Measurements from ENCODE around the gene NCKAP5. TPM values are rescaled to one million over a fixed set of nuclear protein-coding genes. Genes with fewer than 3 reads are reported as not detected.

NCKAP5 gene
- total RNA-seq, 1 donor from 2014 or later = 2.7 TPM

DNA sequence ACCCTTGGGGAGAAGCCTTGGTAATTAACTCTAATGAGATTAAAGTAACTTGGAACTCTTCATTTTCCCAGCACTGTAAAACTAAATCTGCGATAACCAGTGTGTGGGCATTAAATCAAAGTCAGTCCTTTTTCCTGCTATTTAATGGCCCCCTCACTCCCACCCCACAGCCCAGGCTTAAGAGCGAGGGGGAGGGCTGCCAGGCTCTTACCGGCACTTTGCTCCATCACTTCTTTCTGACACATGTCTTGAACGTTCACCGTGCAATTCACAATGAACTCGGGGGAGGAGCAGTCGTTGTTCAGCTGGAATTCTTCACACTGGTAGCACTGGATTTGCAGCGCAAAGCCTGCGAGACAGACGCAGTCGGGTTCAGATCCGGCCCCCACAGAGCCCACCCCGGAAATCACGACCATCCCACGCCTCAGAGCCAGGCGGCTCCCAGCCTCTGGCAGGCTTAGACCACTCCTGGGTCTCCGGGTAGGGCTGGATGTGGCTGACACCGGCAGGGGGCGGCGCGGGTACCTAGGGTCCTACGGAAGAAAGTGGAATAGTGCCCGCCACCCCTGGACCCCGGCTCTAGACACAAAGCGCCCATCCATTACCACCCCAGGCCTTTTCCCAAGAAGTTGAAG, 900.0 kb downstream of the NCKAP5 start:
- Histone ChIP-seq H3K4me3 (ENCODE audit: insufficient read depth, low read depth, low read length) (peak overlapping the region; percentile 70), H3K9ac (ENCODE audit: low read length) (peak overlapping the region; percentile 74), H2AFZ (ENCODE audit: low read depth, low read length) (peak overlapping the region; percentile 51), H3K79me2 (ENCODE audit: insufficient read depth, low read length) (peaks cover 56% of the 10 kb centered on the region), H3K9me3 (ENCODE audit: insufficient read depth, low read depth, low read length) (no peaks in the 10 kb centered on the region), H3K4me2 (ENCODE audit: low read length) (peak overlapping the region; percentile 90), H3K27me3 (ENCODE audit: insufficient read depth, low read length) (no peaks in the 10 kb centered on the region), H4K20me1 (ENCODE audit: insufficient read depth, low read length) (peaks cover 23% of the 10 kb centered on the region), H3K36me3 (ENCODE audit: insufficient read depth, low read length) (peaks cover 15% of the 10 kb centered on the region), H3K27ac (ENCODE audit: low read depth, low read length) (peak overlapping the region; percentile 15), H3K4me1 (ENCODE audit: insufficient read depth, low read length) (peaks cover 17% of the 10 kb centered on the region)
- no peak overlapping the region for H3K27ac Mint-ChIP-seq (ENCODE audit: unreplicated experiment)
- H3K4me1 Mint-ChIP-seq (ENCODE audit: low read depth, unreplicated experiment) = peaks cover 39% of the 10 kb centered on the region
- H3K4me3 Mint-ChIP-seq (ENCODE audit: unreplicated experiment) = peak overlapping the region; percentile 89
- H3K9me3 Mint-ChIP-seq (ENCODE audit: unreplicated experiment) = no peaks in the 10 kb centered on the region
- DNase-seq (ENCODE audit: low read depth) (peak; percentile 47), FAIRE-seq (no peak)
- H3K27me3 Mint-ChIP-seq (ENCODE audit: low read depth, unreplicated experiment) = no peaks in the 10 kb centered on the region
- no peaks in the 10 kb centered on the region for H3K36me3 Mint-ChIP-seq (ENCODE audit: low read depth, unreplicated experiment)
- TF ChIP-seq EZH2 (IDR thresholded peaks at IDR 0.05; ENCODE audit: insufficient read depth, low read length) = no peak
- TF ChIP-seq, protein P1, sequence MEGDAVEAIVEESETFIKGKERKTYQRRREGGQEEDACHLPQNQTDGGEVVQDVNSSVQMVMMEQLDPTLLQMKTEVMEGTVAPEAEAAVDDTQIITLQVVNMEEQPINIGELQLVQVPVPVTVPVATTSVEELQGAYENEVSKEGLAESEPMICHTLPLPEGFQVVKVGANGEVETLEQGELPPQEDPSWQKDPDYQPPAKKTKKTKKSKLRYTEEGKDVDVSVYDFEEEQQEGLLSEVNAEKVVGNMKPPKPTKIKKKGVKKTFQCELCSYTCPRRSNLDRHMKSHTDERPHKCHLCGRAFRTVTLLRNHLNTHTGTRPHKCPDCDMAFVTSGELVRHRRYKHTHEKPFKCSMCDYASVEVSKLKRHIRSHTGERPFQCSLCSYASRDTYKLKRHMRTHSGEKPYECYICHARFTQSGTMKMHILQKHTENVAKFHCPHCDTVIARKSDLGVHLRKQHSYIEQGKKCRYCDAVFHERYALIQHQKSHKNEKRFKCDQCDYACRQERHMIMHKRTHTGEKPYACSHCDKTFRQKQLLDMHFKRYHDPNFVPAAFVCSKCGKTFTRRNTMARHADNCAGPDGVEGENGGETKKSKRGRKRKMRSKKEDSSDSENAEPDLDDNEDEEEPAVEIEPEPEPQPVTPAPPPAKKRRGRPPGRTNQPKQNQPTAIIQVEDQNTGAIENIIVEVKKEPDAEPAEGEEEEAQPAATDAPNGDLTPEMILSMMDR (IDR thresholded peaks at IDR 0.05; ENCODE audit: insufficient read depth, low read depth, low read length) = peak; percentile 26

DNA sequence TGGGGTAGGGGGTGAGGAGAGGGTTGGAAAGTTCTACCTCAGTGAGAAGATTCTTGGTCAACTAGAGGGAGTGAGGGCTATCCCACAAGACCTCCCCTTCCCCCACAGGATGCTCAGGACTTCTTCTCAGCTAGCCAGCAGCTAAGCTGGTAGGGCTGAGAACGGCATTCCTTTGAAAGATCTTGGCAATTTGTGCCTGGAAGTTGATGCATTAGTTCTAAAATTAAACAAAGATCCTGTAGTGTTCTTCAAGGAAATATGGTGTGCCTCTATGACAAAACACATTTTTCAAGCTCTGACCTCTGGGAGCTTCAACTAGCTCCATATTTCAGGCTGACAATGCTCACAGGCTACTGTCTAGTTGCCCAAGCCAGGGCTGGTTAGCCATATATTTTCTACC, 900.6 kb downstream of the NCKAP5 start:
- peak overlapping the region; percentile 70 for H3K4me3 ChIP-seq (ENCODE audit: insufficient read depth, low read depth, low read length)
- Mint-ChIP-seq H3K4me1 (ENCODE audit: low read depth, unreplicated experiment) (peaks cover 42% of the 10 kb centered on the region), H3K36me3 (ENCODE audit: low read depth, unreplicated experiment) (no peaks in the 10 kb centered on the region), H3K4me3 (ENCODE audit: unreplicated experiment) (peak overlapping the region; percentile 89), H3K27ac (ENCODE audit: unreplicated experiment) (no peak overlapping the region), H3K9me3 (ENCODE audit: unreplicated experiment) (no peaks in the 10 kb centered on the region), H3K27me3 (ENCODE audit: low read depth, unreplicated experiment) (no peaks in the 10 kb centered on the region)
- H3K79me2 ChIP-seq (ENCODE audit: insufficient read depth, low read length) = peaks cover 59% of the 10 kb centered on the region
- peak; percentile 52 for DNase-seq (ENCODE audit: low read depth)
- peak overlapping the region; percentile 90 for H3K4me2 ChIP-seq (ENCODE audit: low read length)
- H4K20me1 ChIP-seq (ENCODE audit: insufficient read depth, low read length) = peaks cover 26% of the 10 kb centered on the region
- peaks cover 15% of the 10 kb centered on the region for H3K36me3 ChIP-seq (ENCODE audit: insufficient read depth, low read length)
- peaks cover 17% of the 10 kb centered on the region for H3K4me1 ChIP-seq (ENCODE audit: insufficient read depth, low read length)
- H3K27ac ChIP-seq (ENCODE audit: low read depth, low read length) = no peak overlapping the region
- no peaks in the 10 kb centered on the region for H3K27me3 ChIP-seq (ENCODE audit: insufficient read depth, low read length)
- no peaks in the 10 kb centered on the region for H3K9me3 ChIP-seq (ENCODE audit: insufficient read depth, low read depth, low read length)
- H2AFZ ChIP-seq (ENCODE audit: low read depth, low read length) = no peak overlapping the region
- peak overlapping the region; percentile 74 for H3K9ac ChIP-seq (ENCODE audit: low read length)
- FAIRE-seq = no peak
- TF ChIP-seq EZH2 (IDR thresholded peaks at IDR 0.05; ENCODE audit: insufficient read depth, low read length) = no peak
- TF ChIP-seq, protein P1 (IDR thresholded peaks at IDR 0.05; ENCODE audit: insufficient read depth, low read depth, low read length) = no peak
